ENCODE measurements around the gene OMA1.
"Not testable (repeated sequence)": the region's sequence is repeated elsewhere in the genome, so short reads cannot be mapped to it uniquely, and the experiment has no call there.

The OMA1 gene

GRCh38 chr1:58524353-58524945 is 22.1 kb downstream of the OMA1 start:
- no peak for DNase-seq

- DNase-seq: peak; percentile 83
Measured at GRCh38 chr1:58515794-58516401, 30.6 kb downstream of the OMA1 start.

DNA sequence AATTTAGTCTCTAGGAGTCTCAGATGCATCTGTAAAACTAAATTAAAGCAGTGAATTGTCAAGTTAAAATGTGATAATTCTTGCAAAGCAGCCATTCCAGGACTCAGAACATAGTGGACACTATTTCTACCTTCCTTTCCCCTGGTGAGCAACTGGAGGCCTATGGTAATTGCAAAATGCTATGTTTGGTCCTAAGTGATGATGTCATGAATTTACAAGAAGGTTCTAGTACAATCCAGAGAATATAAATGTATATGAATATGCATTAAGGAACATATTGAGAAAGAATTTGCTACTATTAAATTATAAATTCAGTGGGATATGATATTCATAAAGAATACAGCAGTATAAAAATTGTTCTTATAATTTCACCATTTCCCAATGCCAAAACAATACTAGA is 32.6 kb downstream of the OMA1 start:
- no peak for DNase-seq

DNA sequence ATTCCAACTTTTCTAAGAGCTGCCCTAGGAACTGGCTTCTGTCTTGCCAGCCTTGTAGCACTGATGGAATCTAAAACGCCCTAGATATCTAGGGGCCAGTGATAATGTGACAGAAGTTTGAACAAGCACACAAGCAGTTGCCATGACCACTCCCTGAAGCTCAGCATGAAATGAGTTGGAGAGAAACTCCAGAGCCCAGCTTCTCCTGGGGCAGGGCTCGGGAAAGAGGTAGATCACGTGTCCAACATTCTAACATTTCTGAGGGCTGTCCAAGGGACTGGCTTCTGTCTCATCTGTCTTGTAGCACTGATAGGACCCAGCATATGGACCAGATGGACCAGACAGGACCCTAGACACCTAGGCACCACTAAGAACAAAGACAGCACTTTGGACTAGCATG is 37.9 kb downstream of the OMA1 start:
- DNase-seq: no peak

DNA sequence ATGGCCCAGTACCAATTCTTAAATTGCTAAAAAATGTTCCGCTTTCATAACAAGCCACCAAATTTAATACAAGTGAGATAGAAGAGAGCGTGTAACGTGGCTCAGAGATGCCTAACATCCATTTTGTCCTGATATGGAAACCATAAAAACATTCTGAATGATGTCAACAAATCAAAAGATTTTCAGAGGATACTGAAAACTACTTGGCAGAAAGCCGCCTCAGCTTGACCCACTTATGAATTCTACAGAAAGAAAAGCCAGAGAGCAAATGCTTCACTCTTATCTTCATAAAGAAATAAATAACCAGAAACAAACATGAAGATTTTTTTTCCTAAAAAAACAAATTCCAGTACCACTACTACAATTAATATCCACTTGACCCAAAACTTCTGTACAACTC is 41.2 kb downstream of the OMA1 start:
- DNase-seq: no peak

DNA sequence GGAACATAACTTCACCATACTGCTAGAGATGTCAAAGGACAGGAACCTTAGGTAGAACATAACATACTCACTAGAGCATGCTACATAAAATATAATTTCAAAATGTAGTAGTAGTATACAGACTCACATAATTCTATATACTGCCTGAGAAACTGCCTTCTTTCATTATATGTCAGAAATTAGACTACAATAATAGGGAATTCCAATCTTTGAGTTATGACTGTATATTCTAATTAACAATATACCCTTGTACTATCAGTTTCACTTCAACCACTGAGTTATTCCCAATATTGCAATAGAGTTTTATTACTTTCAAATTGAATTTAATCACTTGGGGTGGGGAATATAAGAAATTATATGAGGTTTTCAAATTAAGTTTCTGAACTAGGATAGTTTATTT is 44.0 kb downstream of the OMA1 start:
- no peak for DNase-seq

DNA sequence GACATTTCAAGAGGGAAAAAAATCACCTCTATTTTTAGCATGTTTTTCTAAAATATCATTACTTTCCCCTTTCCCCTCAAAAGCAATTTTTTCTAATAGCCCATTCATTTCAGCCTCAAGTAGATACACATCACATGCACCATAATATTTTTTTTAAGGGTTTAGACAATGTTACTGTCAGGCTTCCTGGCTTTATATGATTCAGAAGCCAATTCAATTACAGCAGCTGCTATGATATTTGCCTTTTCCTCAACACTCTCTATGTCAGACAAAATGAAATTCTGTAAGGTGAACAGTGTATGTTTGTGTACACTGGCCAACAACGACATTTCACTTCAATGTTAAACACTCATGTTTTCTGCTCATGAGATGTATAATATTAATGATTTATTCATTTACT is 46.5 kb downstream of the OMA1 start:
- peak; percentile 13 for DNase-seq

- no peak for DNase-seq
Measured at GRCh38 chr1:58497499-58497898, 49.0 kb downstream of the OMA1 start.

DNA sequence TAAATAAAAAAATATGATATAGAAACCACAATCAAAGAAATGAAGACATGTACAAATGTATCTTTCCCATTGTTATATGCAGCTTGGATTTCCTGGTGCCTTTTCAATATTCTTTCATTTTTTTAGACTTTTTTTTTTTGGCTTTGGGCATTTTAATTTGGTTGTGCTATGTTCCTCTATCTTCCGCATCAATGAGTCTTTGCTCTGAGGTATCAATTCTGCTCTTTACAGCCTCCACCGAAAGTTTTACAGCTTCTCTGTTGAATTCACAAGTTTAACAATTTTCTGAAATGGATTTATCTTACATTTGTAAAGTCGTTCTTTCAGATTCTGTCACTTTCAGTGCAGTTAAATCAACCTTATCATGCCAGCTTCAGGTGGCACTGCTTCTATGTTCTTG is 50.5 kb downstream of the OMA1 start:
- DNase-seq: no peak

DNA sequence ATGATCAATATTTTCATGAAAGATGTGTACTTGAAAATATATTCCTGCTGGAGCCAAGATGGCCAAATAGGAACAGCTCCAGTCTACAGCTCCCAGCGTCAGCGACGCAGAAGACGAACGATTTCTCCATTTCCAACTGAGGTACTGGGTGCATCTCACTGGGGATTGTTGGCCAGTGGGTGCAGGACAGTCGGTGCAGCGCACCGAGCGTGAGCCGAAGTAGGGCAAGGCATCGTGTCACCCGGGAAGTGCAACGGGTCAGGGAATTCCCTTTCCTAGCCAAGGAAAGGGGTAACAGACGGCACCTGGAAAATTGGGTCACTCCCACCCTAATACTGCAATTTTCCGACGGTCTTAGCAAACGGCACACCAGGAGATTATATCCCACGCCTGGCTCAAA is 57.6 kb downstream of the OMA1 start:
- not testable (repeated sequence) for DNase-seq

DNA sequence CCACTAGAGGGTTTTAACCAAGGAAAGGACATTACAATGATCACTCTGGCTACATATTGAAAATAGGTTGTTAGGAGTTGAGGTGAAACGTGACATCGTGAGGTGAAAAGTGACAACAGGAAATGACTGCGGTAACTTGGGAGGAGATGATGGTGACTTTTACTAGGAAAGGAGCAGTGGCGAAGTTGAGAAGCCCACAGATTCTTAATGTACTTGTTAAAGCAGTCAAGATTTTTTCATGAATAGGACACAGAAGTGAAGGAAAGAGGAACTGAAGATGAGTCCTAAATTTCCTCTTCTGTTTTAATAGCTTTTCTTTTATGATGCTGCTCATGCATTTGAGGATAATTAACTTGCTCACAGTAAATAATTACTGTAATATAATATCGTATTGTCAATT is 59.5 kb downstream of the OMA1 start:
- DNase-seq: no peak

GRCh38 chr1:58481962-58482361 is 64.6 kb downstream of the OMA1 start:
- DNase-seq: no peak

DNA sequence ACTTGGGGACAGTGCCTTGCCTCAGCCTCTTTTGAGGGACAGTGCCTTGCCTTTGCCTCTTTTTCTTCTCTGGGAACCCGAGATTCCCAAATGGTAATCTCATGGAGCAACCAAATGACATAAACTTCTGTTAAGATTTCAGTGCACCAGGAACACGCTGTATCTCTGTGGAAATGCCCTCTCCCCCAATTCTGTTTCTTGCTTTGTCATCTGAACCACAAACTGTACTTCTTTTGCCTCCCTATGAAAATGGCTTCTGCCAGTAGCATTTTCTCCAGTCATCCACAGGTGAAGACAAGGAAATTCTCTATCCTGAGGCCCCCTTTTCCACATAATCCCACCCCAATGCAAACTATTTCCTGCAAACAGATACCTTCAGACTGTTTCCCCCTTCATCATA is 66.3 kb downstream of the OMA1 start:
- no peak for DNase-seq

DNA sequence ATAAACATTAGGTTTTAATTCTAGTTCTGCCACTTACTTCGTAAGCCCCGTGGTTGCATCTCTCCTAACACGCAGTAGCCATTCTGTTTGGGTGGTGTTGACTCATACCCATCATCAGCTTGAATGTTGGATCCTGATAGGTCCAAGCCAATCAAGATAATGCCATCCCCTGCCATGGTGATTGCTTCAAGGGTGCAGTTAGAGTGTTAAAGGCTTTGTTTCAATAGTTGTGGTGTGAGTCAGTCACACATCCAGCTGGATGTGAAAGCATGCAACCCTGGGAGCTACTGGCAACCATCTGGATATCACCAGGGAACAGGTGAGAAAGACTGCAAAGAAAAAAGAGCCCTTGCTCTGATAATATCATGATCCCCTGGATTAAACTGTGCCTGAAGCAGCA is 69.1 kb downstream of the OMA1 start:
- no peak for DNase-seq

DNA sequence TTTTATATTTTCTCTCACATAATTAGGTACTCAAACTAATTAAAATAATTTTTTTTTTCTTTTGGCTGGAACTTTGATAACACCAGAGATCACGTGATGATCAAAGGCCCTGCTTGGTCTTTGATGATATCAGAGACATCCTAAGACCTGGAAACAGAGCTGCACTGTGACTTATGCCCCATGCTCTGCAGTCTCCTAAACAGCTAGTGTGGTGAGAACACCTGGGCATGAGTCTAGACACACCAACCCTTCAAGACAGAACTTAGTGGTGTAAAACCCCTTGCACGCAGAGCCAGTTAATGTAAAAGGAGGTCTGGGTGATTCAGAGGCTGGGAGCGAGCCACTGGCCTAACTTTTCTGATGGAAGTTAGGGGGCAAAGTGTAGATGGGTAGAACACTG is 70.3 kb downstream of the OMA1 start:
- no peak for DNase-seq

DNA sequence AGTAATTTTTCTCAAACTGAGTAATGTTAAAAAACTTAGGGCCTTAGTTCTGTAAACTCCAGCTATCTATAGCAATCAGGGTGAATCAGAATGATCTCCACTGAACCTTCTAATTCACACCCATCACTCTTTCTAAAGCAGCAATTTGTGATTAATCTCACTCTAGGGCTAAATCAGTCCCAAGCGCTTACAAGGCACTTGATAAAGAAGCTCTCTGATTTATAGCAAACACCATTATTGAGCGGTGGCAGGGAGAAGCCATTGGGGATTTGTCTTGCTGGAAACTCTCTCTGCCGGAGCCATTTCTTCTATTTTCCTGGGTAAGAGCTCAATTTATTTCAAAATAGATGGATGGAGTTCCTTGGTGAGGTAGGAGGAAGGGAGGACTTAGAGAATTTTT is 77.0 kb downstream of the OMA1 start:
- no peak for DNase-seq

GRCh38 chr1:58469016-58469415 is 77.5 kb downstream of the OMA1 start:
- DNase-seq: no peak

DNA sequence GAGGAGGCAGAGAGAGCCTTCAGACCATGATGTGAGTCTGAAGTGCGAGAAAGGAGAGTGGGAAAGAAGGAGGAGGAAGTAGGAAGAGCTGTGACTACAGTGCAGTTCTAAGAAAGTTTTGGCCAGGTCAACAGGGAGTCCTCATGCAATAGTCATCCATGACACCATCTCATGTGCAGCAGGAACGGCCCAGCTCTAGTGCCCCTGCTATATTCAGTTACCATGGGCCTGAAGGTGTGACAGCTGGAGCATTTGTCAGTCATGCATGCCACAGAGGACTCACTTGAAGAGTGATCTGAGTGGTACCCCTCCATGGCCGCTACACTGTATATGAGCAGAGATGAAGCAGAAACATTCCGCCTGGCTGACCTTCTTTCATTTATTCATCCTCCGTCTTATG is 77.9 kb downstream of the OMA1 start:
- no peak for DNase-seq

DNA sequence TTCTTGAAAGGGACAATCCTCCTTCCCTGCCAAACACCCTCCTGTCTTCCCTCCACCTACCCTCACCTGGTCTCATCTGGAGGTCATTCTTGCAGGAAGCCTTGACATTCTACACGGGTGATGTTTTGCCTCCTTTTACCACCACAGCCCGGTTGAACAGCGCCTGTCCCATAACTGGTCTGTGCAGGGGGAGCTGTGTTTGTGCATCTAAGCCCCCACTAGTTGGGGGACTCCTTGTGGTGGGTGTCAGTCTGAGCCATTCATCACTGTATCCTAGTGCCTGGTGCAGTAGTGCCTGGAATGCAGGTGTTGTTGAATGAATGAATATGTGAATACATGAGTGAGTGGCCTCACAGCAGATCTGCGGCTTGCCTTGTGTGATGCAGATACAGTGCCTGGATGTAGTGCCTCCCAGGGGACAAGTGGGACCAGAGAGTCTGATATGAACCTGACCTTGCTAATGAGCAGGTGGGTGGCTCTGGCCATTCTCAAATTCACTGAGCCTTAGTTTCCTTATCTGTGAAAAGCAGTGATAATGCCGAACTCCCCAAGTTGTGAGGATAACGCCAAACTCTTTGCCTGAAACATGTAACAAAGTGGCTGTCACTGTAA is 79.8 kb downstream of the OMA1 start:
- DNase-seq: no peak

DNA sequence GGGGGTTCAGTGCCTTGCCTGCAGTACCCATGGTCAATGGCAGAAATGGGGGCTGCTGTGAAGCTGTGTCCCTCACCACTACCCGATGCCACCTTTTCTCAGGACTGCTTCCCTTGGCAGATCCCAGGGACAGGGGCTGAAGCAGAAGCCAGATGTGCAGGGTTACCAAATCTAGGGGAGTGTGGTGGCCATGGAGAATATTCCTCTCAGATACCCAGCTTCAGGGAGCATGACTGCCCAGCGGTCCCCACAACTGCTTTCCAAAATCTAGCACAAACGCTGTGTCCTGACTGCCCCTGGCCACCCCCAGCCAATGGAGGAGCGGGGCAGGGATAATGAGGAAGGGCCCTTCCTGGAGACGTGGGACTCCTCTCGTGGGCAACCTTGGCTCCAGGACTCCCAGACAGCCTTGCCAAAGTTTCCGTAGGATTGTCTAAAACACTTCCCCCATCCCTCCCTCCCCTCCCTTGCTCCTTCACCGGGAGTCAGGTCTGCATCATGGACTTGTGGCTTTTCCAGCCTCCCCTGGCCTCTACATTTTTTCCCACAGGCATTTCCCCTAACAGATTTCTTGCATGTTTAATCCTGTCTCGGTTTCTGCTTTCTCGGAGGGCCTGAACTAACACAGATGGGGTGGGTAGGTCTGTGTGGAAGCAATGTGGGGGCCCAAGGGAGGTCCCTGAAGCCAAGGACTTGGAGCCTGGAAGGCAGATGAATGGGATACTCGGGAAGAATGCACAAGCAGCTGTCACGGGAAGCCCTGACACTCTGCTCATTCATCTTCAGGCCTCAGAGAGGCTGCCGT is 80.5 kb downstream of the OMA1 start:
- no peak for DNase-seq

- DNase-seq: no peak
Measured at GRCh38 chr1:58465176-58465575, 81.3 kb downstream of the OMA1 start.

DNA sequence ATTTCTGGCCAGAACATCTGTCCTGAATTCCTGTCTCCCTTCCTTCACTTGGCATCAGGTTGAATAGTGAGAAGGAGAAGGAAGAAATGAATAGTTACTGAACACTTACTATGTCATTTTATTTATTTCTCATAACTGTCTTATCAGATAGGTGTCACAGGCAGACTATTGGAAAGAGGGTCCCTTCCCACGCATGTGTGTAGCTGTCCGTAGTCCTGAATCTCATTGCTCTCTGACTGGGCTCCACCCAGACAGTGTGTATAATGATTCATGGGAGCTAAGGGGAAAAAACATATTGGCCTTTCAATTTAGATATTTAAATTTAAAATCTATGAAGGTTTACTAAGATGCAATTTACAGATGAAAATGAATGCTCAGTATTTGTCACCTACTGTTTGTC is 86.1 kb downstream of the OMA1 start:
- DNase-seq: no peak

GRCh38 chr1:58459911-58460310 is 86.6 kb downstream of the OMA1 start:
- DNase-seq: peak; percentile 26

GRCh38 chr1:58457023-58457635 is 89.4 kb downstream of the OMA1 start:
- no peak for DNase-seq
